C4-2B (cell line): Measurements from ENCODE around the gene CEACAM19.

Source experiments
- ZFX ChIP-seq: fragments of 450-650 bp; IDR thresholded peaks from 2 replicates; pipeline ENCODE4 v1.6.1; 2017
- TF ChIP-seq, protein P1 (sequence below): fragments of 450-650 bp; conservative IDR thresholded peaks from 2 replicates; pipeline ENCODE4 v1.5.1; 2017; ENCODE audit warnings: mild to moderate bottlenecking

DNA sequence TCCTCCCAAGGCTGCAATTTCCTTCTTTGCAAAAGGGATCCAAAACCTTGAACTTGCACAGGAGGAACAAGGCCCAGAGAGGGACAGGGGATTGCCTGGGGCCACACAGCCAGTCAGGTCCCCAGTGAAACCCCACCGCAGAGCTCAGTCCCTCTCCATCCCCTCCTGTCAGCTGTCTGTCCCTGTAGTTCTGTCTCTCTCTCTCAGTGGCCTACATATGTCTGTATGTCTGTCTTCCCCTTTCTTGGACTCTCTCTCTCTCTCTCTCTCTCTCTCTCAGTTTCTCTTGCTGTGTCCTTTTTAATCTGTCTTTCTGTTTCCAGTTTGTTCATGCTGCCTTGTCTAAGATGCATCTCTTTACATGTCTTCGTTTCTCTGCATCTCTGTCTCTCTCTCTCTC is 11.5 kb downstream of the CEACAM19 start:
- TF ChIP-seq, protein P1, sequence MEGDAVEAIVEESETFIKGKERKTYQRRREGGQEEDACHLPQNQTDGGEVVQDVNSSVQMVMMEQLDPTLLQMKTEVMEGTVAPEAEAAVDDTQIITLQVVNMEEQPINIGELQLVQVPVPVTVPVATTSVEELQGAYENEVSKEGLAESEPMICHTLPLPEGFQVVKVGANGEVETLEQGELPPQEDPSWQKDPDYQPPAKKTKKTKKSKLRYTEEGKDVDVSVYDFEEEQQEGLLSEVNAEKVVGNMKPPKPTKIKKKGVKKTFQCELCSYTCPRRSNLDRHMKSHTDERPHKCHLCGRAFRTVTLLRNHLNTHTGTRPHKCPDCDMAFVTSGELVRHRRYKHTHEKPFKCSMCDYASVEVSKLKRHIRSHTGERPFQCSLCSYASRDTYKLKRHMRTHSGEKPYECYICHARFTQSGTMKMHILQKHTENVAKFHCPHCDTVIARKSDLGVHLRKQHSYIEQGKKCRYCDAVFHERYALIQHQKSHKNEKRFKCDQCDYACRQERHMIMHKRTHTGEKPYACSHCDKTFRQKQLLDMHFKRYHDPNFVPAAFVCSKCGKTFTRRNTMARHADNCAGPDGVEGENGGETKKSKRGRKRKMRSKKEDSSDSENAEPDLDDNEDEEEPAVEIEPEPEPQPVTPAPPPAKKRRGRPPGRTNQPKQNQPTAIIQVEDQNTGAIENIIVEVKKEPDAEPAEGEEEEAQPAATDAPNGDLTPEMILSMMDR = no peak
- no peak for TF ChIP-seq ZFX
